ENCODE data around the gene CCDC186. TPM values are rescaled to one million over a fixed set of nuclear protein-coding genes. Genes with fewer than 3 reads are reported as not detected.

CCDC186 gene
- total RNA-seq, 1 experiment from 2014 or later = 32.7 TPM

DNA sequence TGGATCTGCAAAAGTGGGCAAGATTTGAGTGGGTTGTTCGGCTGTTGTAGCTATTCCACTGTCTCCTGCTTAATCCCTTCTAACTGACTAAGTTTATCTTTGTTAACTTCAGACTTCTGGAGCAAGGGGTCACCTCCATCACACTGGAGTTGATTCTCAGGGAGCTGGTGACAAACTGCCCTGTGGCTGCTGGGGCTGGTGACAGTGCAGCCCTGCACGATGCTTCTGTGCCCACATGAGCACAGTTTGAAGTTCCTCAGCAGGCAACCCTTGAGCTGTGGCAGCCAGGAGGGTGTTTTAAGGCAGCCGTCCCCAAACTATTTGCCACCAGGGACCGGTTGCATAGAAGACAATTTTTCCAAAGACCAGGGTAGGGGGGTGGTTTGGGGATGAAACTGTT lies 89.8 kb downstream of the CCDC186 start (continued):
- TF ChIP-seq, protein P1, sequence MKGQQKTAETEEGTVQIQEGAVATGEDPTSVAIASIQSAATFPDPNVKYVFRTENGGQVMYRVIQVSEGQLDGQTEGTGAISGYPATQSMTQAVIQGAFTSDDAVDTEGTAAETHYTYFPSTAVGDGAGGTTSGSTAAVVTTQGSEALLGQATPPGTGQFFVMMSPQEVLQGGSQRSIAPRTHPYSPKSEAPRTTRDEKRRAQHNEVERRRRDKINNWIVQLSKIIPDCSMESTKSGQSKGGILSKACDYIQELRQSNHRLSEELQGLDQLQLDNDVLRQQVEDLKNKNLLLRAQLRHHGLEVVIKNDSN (CRISPR knock-in tag; IDR thresholded peaks at IDR 0.05) = no peak
- TF ChIP-seq, protein P2, sequence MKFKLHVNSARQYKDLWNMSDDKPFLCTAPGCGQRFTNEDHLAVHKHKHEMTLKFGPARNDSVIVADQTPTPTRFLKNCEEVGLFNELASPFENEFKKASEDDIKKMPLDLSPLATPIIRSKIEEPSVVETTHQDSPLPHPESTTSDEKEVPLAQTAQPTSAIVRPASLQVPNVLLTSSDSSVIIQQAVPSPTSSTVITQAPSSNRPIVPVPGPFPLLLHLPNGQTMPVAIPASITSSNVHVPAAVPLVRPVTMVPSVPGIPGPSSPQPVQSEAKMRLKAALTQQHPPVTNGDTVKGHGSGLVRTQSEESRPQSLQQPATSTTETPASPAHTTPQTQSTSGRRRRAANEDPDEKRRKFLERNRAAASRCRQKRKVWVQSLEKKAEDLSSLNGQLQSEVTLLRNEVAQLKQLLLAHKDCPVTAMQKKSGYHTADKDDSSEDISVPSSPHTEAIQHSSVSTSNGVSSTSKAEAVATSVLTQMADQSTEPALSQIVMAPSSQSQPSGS (CRISPR knock-in tag; IDR thresholded peaks at IDR 0.05; ENCODE audit: borderline replicate concordance, low read depth) = no peak
- TF ChIP-seq OVOL2 (CRISPR knock-in tag; IDR thresholded peaks at IDR 0.05; ENCODE audit: borderline replicate concordance) (no peak), SMAD3 (CRISPR knock-in tag; IDR thresholded peaks at IDR 0.05; ENCODE audit: borderline replicate concordance) (no peak)

DNA sequence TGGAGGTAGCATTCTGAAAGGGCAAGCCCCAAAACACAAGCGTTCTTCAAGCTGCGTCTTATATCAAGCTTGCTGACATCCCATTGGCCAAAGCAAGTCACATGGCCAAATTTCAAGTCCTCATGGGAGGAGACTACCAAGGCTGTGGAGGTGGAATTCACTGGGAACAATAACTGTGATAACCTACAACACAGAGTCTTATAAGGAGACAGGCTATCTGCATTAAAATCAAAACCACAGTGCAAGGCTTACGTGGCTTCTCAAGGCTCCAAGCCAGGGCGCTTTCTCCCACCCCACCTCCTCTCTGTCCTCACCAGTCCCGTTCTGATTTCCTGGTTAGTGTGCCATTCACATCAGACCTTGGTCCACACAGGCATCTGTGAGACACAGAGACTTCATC lies 91.0 kb downstream of the CCDC186 start:
- Mint-ChIP-seq H3K9me3 (peaks cover 8% of the 10 kb centered on the region), H3K4me1 (0 out of 2 replicates have a peak, but pooled peaks cover under 1% of the 10 kb centered on the region), H3K27me3 (ENCODE audit: low read depth) (no peaks in the 10 kb centered on the region), H3K27ac (no peak overlapping the region), H3K4me3 (no peak overlapping the region), H3K36me3 (no peaks in the 10 kb centered on the region)
- ATAC-seq (no peak), DNase-seq (ENCODE audit: low spot score) (no peak)
- CTCF ChIA-PET = interaction anchor here (0.7 kb wide), 1 partner anchor 15 kb away, joined by 3 read pairs; no protein-coding TSS in a partner anchor
- TF ChIP-seq, protein P1 (CRISPR knock-in tag; IDR thresholded peaks at IDR 0.05) = peak; percentile 53; the same call in 1 of the 2 replicates
- TF ChIP-seq, protein P3, sequence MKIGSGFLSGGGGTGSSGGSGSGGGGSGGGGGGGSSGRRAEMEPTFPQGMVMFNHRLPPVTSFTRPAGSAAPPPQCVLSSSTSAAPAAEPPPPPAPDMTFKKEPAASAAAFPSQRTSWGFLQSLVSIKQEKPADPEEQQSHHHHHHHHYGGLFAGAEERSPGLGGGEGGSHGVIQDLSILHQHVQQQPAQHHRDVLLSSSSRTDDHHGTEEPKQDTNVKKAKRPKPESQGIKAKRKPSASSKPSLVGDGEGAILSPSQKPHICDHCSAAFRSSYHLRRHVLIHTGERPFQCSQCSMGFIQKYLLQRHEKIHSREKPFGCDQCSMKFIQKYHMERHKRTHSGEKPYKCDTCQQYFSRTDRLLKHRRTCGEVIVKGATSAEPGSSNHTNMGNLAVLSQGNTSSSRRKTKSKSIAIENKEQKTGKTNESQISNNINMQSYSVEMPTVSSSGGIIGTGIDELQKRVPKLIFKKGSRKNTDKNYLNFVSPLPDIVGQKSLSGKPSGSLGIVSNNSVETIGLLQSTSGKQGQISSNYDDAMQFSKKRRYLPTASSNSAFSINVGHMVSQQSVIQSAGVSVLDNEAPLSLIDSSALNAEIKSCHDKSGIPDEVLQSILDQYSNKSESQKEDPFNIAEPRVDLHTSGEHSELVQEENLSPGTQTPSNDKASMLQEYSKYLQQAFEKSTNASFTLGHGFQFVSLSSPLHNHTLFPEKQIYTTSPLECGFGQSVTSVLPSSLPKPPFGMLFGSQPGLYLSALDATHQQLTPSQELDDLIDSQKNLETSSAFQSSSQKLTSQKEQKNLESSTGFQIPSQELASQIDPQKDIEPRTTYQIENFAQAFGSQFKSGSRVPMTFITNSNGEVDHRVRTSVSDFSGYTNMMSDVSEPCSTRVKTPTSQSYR (CRISPR knock-in tag; IDR thresholded peaks at IDR 0.05) = no peak
- TF ChIP-seq, protein P4, sequence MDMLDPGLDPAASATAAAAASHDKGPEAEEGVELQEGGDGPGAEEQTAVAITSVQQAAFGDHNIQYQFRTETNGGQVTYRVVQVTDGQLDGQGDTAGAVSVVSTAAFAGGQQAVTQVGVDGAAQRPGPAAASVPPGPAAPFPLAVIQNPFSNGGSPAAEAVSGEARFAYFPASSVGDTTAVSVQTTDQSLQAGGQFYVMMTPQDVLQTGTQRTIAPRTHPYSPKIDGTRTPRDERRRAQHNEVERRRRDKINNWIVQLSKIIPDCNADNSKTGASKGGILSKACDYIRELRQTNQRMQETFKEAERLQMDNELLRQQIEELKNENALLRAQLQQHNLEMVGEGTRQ (CRISPR knock-in tag; IDR thresholded peaks at IDR 0.05) = peak; percentile 76
- TF ChIP-seq GTF2I (CRISPR knock-in tag; conservative IDR thresholded peaks at IDR 0.05) = no peak
- TF ChIP-seq FOXJ3 (CRISPR knock-in tag; IDR thresholded peaks at IDR 0.05; ENCODE audit: borderline replicate concordance) = no peak
- POLR2A ChIA-PET = no interaction called here

DNA sequence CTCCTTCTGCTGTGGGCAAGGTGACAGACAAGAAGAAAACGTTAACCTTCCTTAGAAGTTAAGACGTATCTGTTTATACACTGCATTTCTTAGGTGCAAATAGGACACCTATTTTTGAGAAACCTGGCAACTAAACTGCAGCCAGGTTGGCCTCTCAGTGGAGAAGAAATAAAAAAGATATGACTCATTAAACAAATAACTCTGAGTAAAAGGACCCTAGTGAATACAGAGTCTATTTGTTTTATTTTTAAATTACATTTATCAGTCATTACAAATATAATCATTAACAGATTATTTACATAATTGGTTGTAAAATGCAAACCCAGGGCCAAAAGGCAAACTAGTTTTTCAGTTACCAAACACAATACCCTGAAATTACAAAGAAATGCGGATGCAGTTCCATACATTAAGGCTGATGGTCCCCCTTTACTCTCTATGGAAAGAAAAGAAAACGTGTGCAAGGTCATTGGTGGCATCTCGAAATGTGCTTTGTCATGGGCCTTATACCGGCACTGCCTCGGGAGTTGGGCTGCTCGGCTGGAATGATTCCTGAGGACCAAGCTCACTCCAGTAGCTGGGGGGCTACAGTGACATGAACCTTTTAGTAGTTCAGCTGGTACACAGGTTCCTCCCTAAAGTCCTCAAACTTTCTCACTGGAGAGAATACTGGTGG lies 92.0 kb downstream of the CCDC186 start:
- DNase-seq (ENCODE audit: low spot score) (no peak), ATAC-seq (no peak)
- no peaks in the 10 kb centered on the region for H3K27me3 Mint-ChIP-seq (ENCODE audit: low read depth)
- POLR2A ChIA-PET = no interaction called here
- TF ChIP-seq ZNF396 (CRISPR knock-in tag; IDR thresholded peaks at IDR 0.05; ENCODE audit: borderline replicate concordance) = no peak
- TF ChIP-seq ELF4 (CRISPR knock-in tag; IDR thresholded peaks at IDR 0.05; ENCODE audit: low read depth) = no peak
- TF ChIP-seq RELA (CRISPR knock-in tag; IDR thresholded peaks at IDR 0.05; ENCODE audit: borderline replicate concordance) = no peak
- no peak for TF ChIP-seq CREB1 (CRISPR knock-in tag; IDR thresholded peaks at IDR 0.05)
- TF ChIP-seq, protein P5, sequence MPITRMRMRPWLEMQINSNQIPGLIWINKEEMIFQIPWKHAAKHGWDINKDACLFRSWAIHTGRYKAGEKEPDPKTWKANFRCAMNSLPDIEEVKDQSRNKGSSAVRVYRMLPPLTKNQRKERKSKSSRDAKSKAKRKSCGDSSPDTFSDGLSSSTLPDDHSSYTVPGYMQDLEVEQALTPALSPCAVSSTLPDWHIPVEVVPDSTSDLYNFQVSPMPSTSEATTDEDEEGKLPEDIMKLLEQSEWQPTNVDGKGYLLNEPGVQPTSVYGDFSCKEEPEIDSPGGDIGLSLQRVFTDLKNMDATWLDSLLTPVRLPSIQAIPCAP (CRISPR knock-in tag; IDR thresholded peaks at IDR 0.05) = no peak
- no peak for TF ChIP-seq CREM (CRISPR knock-in tag; IDR thresholded peaks at IDR 0.05)
- no peak for TF ChIP-seq EMX1 (CRISPR knock-in tag; IDR thresholded peaks at IDR 0.05)
- TF ChIP-seq, protein P6, sequence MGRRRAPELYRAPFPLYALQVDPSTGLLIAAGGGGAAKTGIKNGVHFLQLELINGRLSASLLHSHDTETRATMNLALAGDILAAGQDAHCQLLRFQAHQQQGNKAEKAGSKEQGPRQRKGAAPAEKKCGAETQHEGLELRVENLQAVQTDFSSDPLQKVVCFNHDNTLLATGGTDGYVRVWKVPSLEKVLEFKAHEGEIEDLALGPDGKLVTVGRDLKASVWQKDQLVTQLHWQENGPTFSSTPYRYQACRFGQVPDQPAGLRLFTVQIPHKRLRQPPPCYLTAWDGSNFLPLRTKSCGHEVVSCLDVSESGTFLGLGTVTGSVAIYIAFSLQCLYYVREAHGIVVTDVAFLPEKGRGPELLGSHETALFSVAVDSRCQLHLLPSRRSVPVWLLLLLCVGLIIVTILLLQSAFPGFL (CRISPR knock-in tag; IDR thresholded peaks at IDR 0.05; ENCODE audit: borderline replicate concordance) = no peak
- H3K4me1 Mint-ChIP-seq = 0 out of 2 replicates have a peak, but pooled peaks cover 4% of the 10 kb centered on the region
- peaks cover 8% of the 10 kb centered on the region for H3K9me3 Mint-ChIP-seq
- CTCF ChIA-PET = interaction anchor here (0.7 to 0.9 kb wide), 2 partner anchors 14 to 40 kb away, joined by 3 read pairs; no protein-coding TSS in a partner anchor
- H3K4me3 Mint-ChIP-seq = no peak overlapping the region
- no peak overlapping the region for H3K27ac Mint-ChIP-seq
- H3K36me3 Mint-ChIP-seq = no peaks in the 10 kb centered on the region
